ENCODE data around the gene TET3.
"Not testable (repeated sequence)": the region's sequence is repeated elsewhere in the genome, so short reads cannot be mapped to it uniquely, and the experiment has no call there.

Gene TET3

GRCh38 chr2:73984203-73984921 is at the start of gene TET3:
Gene TET3, plus strand, starts transcription at chr2:73984910. Its CDS starts 1,494 bp downstream, at chr2:73986404.
- no peaks in the 10 kb centered on the region for H3K9me3 ChIP-seq (ENCODE audit: control insufficient read depth, low read length)
- peak within 1 kb of the TSS; percentile 52 for H3K4me3 ChIP-seq (ENCODE audit: low read length)
- H3K27me3 ChIP-seq (ENCODE audit: control insufficient read depth, insufficient read depth, low read length): no peaks in the 10 kb centered on the region
- H3K36me3 ChIP-seq (ENCODE audit: control insufficient read depth, insufficient read depth, low read length): no peaks in the 10 kb centered on the region
- H3K9ac ChIP-seq (ENCODE audit: low read length): peak within 1 kb of the TSS; percentile 94
- H3K4me1 ChIP-seq (ENCODE audit: control insufficient read depth, insufficient read depth, low read length): peaks cover 71% of the 10 kb centered on the region

DNA sequence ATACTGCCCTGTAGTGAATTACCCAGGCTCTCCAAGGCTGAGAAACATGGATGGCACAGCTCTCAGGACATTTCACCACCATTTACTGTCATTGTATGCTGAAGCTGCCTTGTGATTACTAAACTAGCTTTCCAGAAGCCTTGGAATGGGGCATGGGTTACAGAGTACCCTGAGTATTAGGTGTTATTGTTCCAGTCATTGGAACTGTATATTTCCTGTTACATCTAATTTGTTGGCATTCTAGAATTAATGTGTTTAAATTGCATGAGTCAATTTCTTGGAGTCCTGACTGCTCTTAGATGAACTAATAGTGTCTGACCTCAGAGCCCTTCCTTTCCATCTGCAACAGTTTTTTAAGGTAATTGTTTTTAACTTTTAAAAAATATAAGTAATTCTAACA is 49.1 kb upstream of the TET3 start:
- H3K36me3 ChIP-seq (ENCODE audit: control insufficient read depth, insufficient read depth, low read length): no peaks in the 10 kb centered on the region
- no peak overlapping the region for H3K4me3 ChIP-seq (ENCODE audit: low read length)
- no peak overlapping the region for H3K9ac ChIP-seq (ENCODE audit: low read length)
- H3K9me3 ChIP-seq (ENCODE audit: control insufficient read depth, low read length): no peaks in the 10 kb centered on the region
- peaks cover 22% of the 10 kb centered on the region for H3K4me1 ChIP-seq (ENCODE audit: control insufficient read depth, insufficient read depth, low read length)
- no peaks in the 10 kb centered on the region for H3K27me3 ChIP-seq (ENCODE audit: control insufficient read depth, insufficient read depth, low read length)

DNA sequence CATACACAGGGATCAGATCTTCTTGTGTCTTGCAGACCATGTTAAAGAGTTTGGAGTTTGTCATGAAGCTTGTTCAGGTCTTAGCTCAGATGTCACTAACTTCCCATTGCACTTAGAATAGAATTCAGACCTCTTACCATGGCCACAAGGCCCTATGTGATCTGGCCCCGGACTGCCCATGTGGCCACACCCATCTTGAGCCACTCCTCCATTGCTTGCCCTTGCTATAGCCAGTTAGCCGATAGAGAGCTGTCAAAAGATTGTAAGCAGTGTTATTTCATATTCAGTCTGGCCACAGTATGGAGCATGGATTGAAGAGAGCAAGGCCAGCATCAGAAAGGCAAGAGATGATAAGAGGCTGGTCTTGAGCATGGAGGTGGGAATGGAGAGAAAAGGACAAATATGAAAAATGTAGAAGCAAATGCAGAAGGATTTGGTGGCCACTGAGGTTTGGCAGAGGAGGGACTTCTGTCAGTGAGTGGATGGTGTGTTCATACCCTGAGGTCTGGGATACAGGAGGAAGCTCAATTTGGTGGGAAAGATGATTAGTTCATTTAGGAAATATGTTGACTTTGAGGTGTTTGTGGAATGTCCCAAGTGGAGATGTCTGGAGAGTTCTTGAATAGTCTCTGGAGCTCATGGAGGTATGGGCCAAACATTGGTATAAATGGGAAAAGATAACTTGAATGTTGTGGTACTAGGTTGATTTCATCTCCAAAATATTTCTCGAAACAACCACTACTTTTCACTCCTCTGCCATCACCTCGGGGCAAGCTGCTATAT is 47.4 kb upstream of the TET3 start:
- Histone ChIP-seq H3K4me3 (ENCODE audit: low read length) (no peak overlapping the region), H3K27me3 (ENCODE audit: control insufficient read depth, insufficient read depth, low read length) (no peaks in the 10 kb centered on the region), H3K9ac (ENCODE audit: low read length) (no peak overlapping the region), H3K9me3 (ENCODE audit: control insufficient read depth, low read length) (no peaks in the 10 kb centered on the region), H3K36me3 (ENCODE audit: control insufficient read depth, insufficient read depth, low read length) (no peaks in the 10 kb centered on the region), H3K4me1 (ENCODE audit: control insufficient read depth, insufficient read depth, low read length) (peaks cover 22% of the 10 kb centered on the region)

DNA sequence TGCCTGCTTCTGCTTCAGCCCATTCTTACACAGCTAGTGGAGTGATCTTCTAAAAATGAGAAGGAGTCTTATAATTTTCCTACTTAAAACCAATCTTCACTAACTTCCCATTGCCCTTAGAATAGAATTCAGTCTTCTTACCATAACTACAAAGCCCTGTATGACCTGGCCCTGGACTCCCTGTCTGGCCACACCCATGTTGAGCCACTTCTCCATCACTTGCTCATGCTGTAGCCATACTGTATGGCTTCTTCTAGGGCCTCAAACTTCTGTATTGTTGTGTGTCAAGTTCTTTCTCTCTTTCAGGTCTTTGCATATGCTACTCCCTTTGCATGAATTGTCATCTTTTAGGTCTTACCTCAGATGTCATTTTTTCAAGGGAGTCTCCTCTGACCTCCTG is 46.8 kb upstream of the TET3 start:
- Histone ChIP-seq H3K9me3 (ENCODE audit: control insufficient read depth, low read length) (no peaks in the 10 kb centered on the region), H3K36me3 (ENCODE audit: control insufficient read depth, insufficient read depth, low read length) (no peaks in the 10 kb centered on the region), H3K4me1 (ENCODE audit: control insufficient read depth, insufficient read depth, low read length) (peaks cover 22% of the 10 kb centered on the region), H3K4me3 (ENCODE audit: low read length) (no peak overlapping the region), H3K27me3 (ENCODE audit: control insufficient read depth, insufficient read depth, low read length) (no peaks in the 10 kb centered on the region), H3K9ac (ENCODE audit: low read length) (no peak overlapping the region)

DNA sequence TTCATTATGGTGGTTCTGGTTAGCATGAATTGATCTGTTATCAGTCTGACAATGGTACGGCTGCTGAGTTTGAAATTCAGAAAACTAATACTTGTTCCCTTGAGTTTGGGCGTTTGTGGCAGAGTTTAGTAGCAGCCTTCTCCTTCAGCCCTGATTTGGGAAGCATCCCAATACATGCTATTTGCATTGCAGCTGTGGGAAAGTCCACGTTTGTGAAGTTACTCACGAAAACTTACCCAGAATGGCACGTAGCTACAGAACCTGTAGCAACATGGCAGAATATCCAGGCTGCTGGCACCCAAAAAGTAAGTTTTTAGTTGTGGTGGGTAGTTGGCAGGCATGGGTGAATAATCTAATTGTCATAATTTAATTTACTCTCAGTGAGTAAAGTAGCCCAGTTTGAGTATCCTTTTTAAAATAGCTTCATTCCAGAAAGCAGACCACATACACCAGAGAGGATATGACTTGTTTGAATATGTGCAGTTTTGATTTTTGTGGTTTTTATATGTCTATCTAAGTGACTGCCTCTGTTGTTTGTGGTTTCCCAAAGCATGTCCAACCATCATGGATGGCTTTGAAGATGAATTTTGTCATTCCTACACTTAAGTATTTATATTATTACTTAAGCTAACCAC is 45.9 kb upstream of the TET3 start:
- Histone ChIP-seq H3K9me3 (ENCODE audit: control insufficient read depth, low read length) (no peaks in the 10 kb centered on the region), H3K9ac (ENCODE audit: low read length) (no peak overlapping the region), H3K27me3 (ENCODE audit: control insufficient read depth, insufficient read depth, low read length) (no peaks in the 10 kb centered on the region), H3K36me3 (ENCODE audit: control insufficient read depth, insufficient read depth, low read length) (no peaks in the 10 kb centered on the region), H3K4me3 (ENCODE audit: low read length) (no peak overlapping the region), H3K4me1 (ENCODE audit: control insufficient read depth, insufficient read depth, low read length) (peaks cover 22% of the 10 kb centered on the region)

GRCh38 chr2:73939419-73939818 is 45.3 kb upstream of the TET3 start:
- Histone ChIP-seq H3K9me3 (ENCODE audit: control insufficient read depth, low read length) (no peaks in the 10 kb centered on the region), H3K27me3 (ENCODE audit: control insufficient read depth, insufficient read depth, low read length) (no peaks in the 10 kb centered on the region), H3K9ac (ENCODE audit: low read length) (no peak overlapping the region), H3K4me1 (ENCODE audit: control insufficient read depth, insufficient read depth, low read length) (peaks cover 22% of the 10 kb centered on the region), H3K36me3 (ENCODE audit: control insufficient read depth, insufficient read depth, low read length) (no peaks in the 10 kb centered on the region), H3K4me3 (ENCODE audit: low read length) (no peak overlapping the region)

DNA sequence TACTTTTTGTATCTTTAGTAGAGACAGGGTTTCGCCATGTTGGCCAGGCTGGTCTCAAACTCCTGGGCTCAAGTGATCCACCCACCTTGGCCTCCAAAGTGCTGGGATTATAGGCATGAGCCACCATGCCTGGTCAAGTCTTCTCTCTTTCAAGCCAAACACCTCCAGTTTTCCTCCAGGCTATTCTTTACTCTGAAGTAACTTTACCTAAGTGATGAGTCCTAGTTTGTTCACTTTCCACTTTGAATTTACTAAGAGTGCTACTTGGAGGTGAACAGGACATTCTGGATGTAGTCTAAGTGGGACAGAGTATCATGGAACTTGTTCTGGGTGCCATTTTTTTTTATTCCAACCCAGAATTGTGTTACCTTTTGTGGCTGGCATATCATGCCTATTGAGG is 44.6 kb upstream of the TET3 start:
- H3K9ac ChIP-seq (ENCODE audit: low read length): not testable (repeated sequence)

GRCh38 chr2:73942664-73943063 is 42.0 kb upstream of the TET3 start:
- Histone ChIP-seq H3K9ac (ENCODE audit: low read length) (no peak overlapping the region), H3K4me3 (ENCODE audit: low read length) (no peak overlapping the region), H3K27me3 (ENCODE audit: control insufficient read depth, insufficient read depth, low read length) (no peaks in the 10 kb centered on the region), H3K4me1 (ENCODE audit: control insufficient read depth, insufficient read depth, low read length) (no peaks in the 10 kb centered on the region), H3K9me3 (ENCODE audit: control insufficient read depth, low read length) (no peaks in the 10 kb centered on the region), H3K36me3 (ENCODE audit: control insufficient read depth, insufficient read depth, low read length) (no peaks in the 10 kb centered on the region)

More for the DNA sequence above, 44.6 kb upstream of the TET3 start:
- H3K36me3 ChIP-seq (ENCODE audit: control insufficient read depth, insufficient read depth, low read length); H3K27me3 ChIP-seq (ENCODE audit: control insufficient read depth, insufficient read depth, low read length); H3K9me3 ChIP-seq (ENCODE audit: control insufficient read depth, low read length); H3K4me3 ChIP-seq (ENCODE audit: low read length): not testable (repeated sequence)
- peaks cover 20% of the 10 kb centered on the region for H3K4me1 ChIP-seq (ENCODE audit: control insufficient read depth, insufficient read depth, low read length)

GRCh38 chr2:73944714-73945113 is 40.0 kb upstream of the TET3 start:
- Histone ChIP-seq H3K27me3 (ENCODE audit: control insufficient read depth, insufficient read depth, low read length) (no peaks in the 10 kb centered on the region), H3K36me3 (ENCODE audit: control insufficient read depth, insufficient read depth, low read length) (peaks cover 4% of the 10 kb centered on the region), H3K4me1 (ENCODE audit: control insufficient read depth, insufficient read depth, low read length) (no peaks in the 10 kb centered on the region), H3K4me3 (ENCODE audit: low read length) (no peak overlapping the region), H3K9me3 (ENCODE audit: control insufficient read depth, low read length) (no peaks in the 10 kb centered on the region), H3K9ac (ENCODE audit: low read length) (no peak overlapping the region)

DNA sequence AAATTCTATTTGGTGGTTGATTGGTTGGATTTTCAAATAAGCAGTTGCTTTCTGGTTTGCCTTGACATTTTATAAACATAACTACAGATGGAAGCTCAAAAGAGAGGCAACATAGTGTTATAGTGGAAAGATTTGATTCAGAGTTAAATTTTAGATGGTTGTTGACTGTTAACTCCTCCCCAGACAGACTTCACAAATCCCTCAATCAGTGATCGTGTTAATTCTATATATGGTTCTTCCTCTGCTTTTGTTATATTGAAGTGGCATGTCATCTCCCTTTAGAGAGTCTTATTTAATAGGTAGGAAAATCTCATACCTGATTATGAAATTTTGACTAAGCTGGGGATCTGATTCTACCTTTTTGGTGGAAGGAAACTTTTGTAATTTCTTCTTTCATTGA is 38.5 kb upstream of the TET3 start:
- Histone ChIP-seq H3K9ac (ENCODE audit: low read length) (no peak overlapping the region), H3K4me1 (ENCODE audit: control insufficient read depth, insufficient read depth, low read length) (no peaks in the 10 kb centered on the region), H3K9me3 (ENCODE audit: control insufficient read depth, low read length) (no peaks in the 10 kb centered on the region), H3K36me3 (ENCODE audit: control insufficient read depth, insufficient read depth, low read length) (peaks cover 9% of the 10 kb centered on the region), H3K27me3 (ENCODE audit: control insufficient read depth, insufficient read depth, low read length) (no peaks in the 10 kb centered on the region), H3K4me3 (ENCODE audit: low read length) (no peak overlapping the region)

DNA sequence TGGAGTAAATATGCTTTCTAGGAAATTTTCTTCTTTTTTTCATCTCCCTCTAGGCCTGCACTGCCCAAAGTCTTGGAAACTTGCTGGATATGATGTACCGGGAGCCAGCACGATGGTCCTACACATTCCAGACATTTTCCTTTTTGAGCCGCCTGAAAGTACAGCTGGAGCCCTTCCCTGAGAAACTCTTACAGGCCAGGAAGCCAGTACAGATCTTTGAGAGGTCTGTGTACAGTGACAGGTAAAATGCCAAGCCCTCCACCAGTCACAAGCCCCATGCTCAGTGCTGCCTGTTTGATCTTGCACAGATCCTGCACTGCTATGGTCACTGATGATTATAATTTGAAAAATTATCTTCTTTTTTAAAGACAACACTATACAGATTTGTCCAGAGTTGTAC is 38.0 kb upstream of the TET3 start:
- H3K9ac ChIP-seq (ENCODE audit: low read length): no peak overlapping the region
- H3K9me3 ChIP-seq (ENCODE audit: control insufficient read depth, low read length): no peaks in the 10 kb centered on the region
- no peaks in the 10 kb centered on the region for H3K27me3 ChIP-seq (ENCODE audit: control insufficient read depth, insufficient read depth, low read length)
- H3K4me3 ChIP-seq (ENCODE audit: low read length): no peak overlapping the region
- peaks cover 9% of the 10 kb centered on the region for H3K36me3 ChIP-seq (ENCODE audit: control insufficient read depth, insufficient read depth, low read length)
- H3K4me1 ChIP-seq (ENCODE audit: control insufficient read depth, insufficient read depth, low read length): no peaks in the 10 kb centered on the region

DNA sequence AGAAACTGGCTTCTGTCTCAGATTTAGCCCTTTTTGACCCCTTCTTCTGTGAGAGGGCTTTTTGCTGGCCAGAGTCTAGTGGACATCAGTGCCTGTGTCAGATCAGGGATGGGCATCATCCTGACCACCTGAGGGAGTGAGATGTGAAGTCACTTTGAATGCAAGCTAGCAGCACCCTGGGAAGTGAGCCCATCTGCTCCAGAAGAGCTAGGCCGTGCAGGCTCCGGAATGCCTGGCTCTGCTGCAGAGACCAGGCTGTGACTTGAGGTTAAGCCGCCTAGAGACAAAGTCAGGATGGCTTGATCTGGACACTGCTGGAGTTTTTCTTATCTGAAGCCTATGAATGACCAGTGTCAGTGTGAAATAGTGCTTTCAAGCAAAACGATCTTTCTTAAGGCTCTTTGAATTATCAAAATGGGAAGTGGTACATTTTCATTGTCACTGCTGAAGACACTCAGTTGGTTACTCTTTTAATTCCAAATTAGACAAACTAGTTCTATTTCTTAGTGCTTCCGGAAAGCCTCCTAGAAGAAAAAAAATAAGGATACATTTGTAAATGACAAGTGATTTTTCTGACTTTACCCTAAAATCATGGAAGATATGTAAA is 37.2 kb upstream of the TET3 start:
- H3K36me3 ChIP-seq (ENCODE audit: control insufficient read depth, insufficient read depth, low read length): peaks cover 9% of the 10 kb centered on the region
- no peak overlapping the region for H3K9ac ChIP-seq (ENCODE audit: low read length)
- no peak overlapping the region for H3K4me3 ChIP-seq (ENCODE audit: low read length)
- no peaks in the 10 kb centered on the region for H3K27me3 ChIP-seq (ENCODE audit: control insufficient read depth, insufficient read depth, low read length)
- H3K4me1 ChIP-seq (ENCODE audit: control insufficient read depth, insufficient read depth, low read length): no peaks in the 10 kb centered on the region
- no peaks in the 10 kb centered on the region for H3K9me3 ChIP-seq (ENCODE audit: control insufficient read depth, low read length)
